CD14-positive monocyte (primary cell): Measurements from ENCODE around the gene TMPRSS11F. TPM values are rescaled to one million over a fixed set of nuclear protein-coding genes. Genes with fewer than 3 reads are reported as not detected.

Source experiments
- DNase-seq, 3 donors: peaks; one replicate each; pipeline ENCODE4 v3.0.0-alpha.2; 2011 to 2022
- H2AFZ ChIP-seq: 2 replicates; pipeline ENCODE4 v1.6.0; 2012; ENCODE audit warnings: mild to moderate bottlenecking, low read depth, low read length, inconsistent platforms; ENCODE audit not compliant: insufficient read depth, poor library complexity, severe bottlenecking
- H3K27ac ChIP-seq, 2 donors: 1 replicate in 1 of 2; 2 replicates in 1 of 2; pipeline ENCODE4 v1.5.1; 2012 to 2013; ENCODE audit warnings: low read length in 2 of 2, control low read depth in 1 of 2, inconsistent platforms in 1 of 2, low read depth in 1 of 2, mild to moderate bottlenecking in 1 of 2
- H3K27me3 ChIP-seq, 2 donors: one replicate each; pipeline versions ENCODE4 v1.6.0 to v1.6.1; 2011 to 2013; ENCODE audit warnings: low read length in 2 of 2; ENCODE audit not compliant: control insufficient read depth in 2 of 2, insufficient read depth in 2 of 2
- H3K36me3 ChIP-seq, 2 donors: replicated peaks in 1 of 2; 1 replicate in 1 of 2; 2 replicates in 1 of 2; pipeline versions ENCODE4 v1.5.1 to v1.6.1; 2012 to 2013; ENCODE audit warnings: low read length in 2 of 2, control low read depth in 1 of 2, inconsistent platforms in 1 of 2, mild to moderate bottlenecking in 1 of 2; ENCODE audit not compliant: insufficient read depth in 2 of 2, control insufficient read depth in 1 of 2
- H3K4me1 ChIP-seq, 2 donors: 1 replicate in 1 of 2; 2 replicates in 1 of 2; pipeline versions ENCODE4 v1.5.1 to v1.6.1; 2012 to 2013; ENCODE audit warnings: low read length in 2 of 2, control low read depth in 1 of 2, inconsistent platforms in 1 of 2, mild to moderate bottlenecking in 1 of 2, moderate library complexity in 1 of 2; ENCODE audit not compliant: insufficient read depth in 2 of 2, control insufficient read depth in 1 of 2
- H3K4me2 ChIP-seq: replicated peaks from 2 replicates; pipeline ENCODE3; 2012; ENCODE audit warnings: low read length, moderate library complexity, mild to moderate bottlenecking; ENCODE audit not compliant: poor library complexity, severe bottlenecking; ENCODE audit errors: extremely low read depth
- H3K4me3 ChIP-seq, 3 experiments: fragments of 200-600 bp in 1 of 3; sonication (generic) in 1 of 3; replicated peaks in 1 of 3; 1 replicate in 2 of 3; 2 replicates in 1 of 3; pipeline ENCODE4 v1.5.1; 2011 to 2013; ENCODE audit warnings: low read length in 3 of 3, mild to moderate bottlenecking in 3 of 3, control low read depth in 2 of 3, low read depth in 2 of 3, inconsistent platforms in 1 of 3, moderate library complexity in 1 of 3
- H3K79me2 ChIP-seq: 2 replicates; pipeline ENCODE4 v1.6.0; 2012; ENCODE audit warnings: mild to moderate bottlenecking, control low read depth, inconsistent platforms, low read length, moderate library complexity; ENCODE audit not compliant: insufficient read depth
- H3K9ac ChIP-seq: 2 replicates; pipeline ENCODE4 v1.6.0; 2017; ENCODE audit warnings: low read length, mild to moderate bottlenecking; ENCODE audit not compliant: insufficient read depth, poor library complexity, severe bottlenecking
- H3K9me3 ChIP-seq, 2 donors: replicated peaks in 1 of 2; 1 replicate in 1 of 2; 2 replicates in 1 of 2; pipeline versions ENCODE4 v1.5.1 to v1.6.1; 2012 to 2013; ENCODE audit warnings: low read length in 2 of 2, control low read depth in 1 of 2; ENCODE audit not compliant: control insufficient read depth in 1 of 2, insufficient read depth in 1 of 2
- H4K20me1 ChIP-seq: 2 replicates; pipeline ENCODE4 v1.6.0; 2012; ENCODE audit warnings: mild to moderate bottlenecking, low read length, control low read depth, moderate library complexity; ENCODE audit not compliant: insufficient read depth
- H3K27ac Mint-ChIP-seq, 7 donors: one replicate each; pipeline ENCODE4 v1.8.0; 2020; ENCODE audit warnings: mild to moderate bottlenecking in 7 of 7, mixed read lengths in 7 of 7, moderate library complexity in 6 of 7, inconsistent platforms in 2 of 7
- H3K27me3 Mint-ChIP-seq, 3 donors: one replicate each; pipeline ENCODE4 v1.8.0; 2021 to 2022; ENCODE audit warnings: low read depth in 3 of 3, mild to moderate bottlenecking in 3 of 3, mixed read lengths in 3 of 3, moderate library complexity in 3 of 3, inconsistent platforms in 1 of 3
- H3K36me3 Mint-ChIP-seq, 2 donors: one replicate each; pipeline ENCODE4 v1.8.0; 2020; ENCODE audit warnings: mixed read lengths in 2 of 2, inconsistent platforms in 1 of 2, mild to moderate bottlenecking in 1 of 2
- H3K4me1 Mint-ChIP-seq: one replicate; pipeline ENCODE4 v1.8.0; 2020; ENCODE audit warnings: mild to moderate bottlenecking, mixed read lengths
- H3K4me3 Mint-ChIP-seq, 2 donors: one replicate each; pipeline ENCODE4 v1.8.0; 2020; ENCODE audit warnings: mild to moderate bottlenecking in 2 of 2, mixed read lengths in 2 of 2, moderate library complexity in 1 of 2
- H3K9me3 Mint-ChIP-seq, 7 donors: one replicate each; pipeline ENCODE4 v1.8.0; 2020 to 2022; ENCODE audit warnings: mixed read lengths in 7 of 7, mild to moderate bottlenecking in 6 of 7, moderate library complexity in 6 of 7, inconsistent platforms in 2 of 7
- WGBS: methylation state at CpG from one replicate; pipeline ENCODE4 v1.1.5; 2013; ENCODE audit warnings: missing lambda C conversion rate; ENCODE audit not compliant: insufficient coverage; 5-methylcytosine and 5-hydroxymethylcytosine counted together
- intact Hi-C, 2 donors: fragments of 100-400 bp; cut with micrococcal nuclease; formaldehyde crosslinking; loops; one replicate each; pipeline versions ENCODE4 v1.15.0 to v1.15.1; 2023
- polyA plus RNA-seq, 3 donors: library from polyadenylated mRNA; depleted of rRNA in 1 of 3; unstranded in 2 of 3; stranded (reverse) in 1 of 3; fragments of 300-500 nt in 2 of 3; fragments of >200 nt in 1 of 3; fragmentation: Illumina TruSeq in 2 of 3; gene quantifications; 1 replicate in 2 of 3; 2 replicates in 1 of 3; pipeline ENCODE4 v1.2.3, GENCODE V29; 2012 to 2021
- TF ChIP-seq, protein P1 (sequence below): fragments of 200-600 bp; IDR thresholded peaks from one replicate; pipeline ENCODE4 v1.8.0; 2022; ENCODE audit warnings: antibody characterized with exemption, mild to moderate bottlenecking

Gene TMPRSS11F
- polyA plus RNA-seq, 3 donors: not detected

DNA sequence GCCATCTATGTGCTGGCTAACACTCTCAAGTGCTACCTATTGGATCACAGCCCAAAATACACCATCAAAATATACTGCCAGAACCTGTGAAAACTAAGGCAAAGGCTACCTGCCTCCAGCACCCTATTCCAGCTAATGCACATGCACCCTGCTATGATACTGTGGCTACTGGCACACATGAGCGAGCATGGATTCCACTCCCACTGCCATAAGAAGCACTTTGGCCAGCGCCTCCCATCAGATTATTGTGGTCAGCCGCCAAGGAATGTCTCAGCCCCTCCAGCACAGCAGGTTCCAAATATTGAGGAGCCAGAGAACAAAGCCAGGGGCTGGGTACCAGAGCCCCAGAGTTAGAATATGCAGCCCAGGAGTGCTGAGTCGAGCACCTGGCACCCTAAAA is 32.5 kb upstream of the TMPRSS11F start:
- Mint-ChIP-seq H3K36me3 (no peaks in the 10 kb centered on the region), H3K4me3 (no peak overlapping the region), H3K27ac (no peak overlapping the region), H3K27me3 (peaks cover 0 to 2% (median 2%) of the 10 kb centered on the region in 3 donors), H3K9me3 (peaks cover 0 to 3% (median 0%) of the 10 kb centered on the region in 7 donors), H3K4me1 (no peaks in the 10 kb centered on the region)
- no peaks in the 10 kb centered on the region for H4K20me1 ChIP-seq
- no peak for DNase-seq
- TF ChIP-seq, protein P1, sequence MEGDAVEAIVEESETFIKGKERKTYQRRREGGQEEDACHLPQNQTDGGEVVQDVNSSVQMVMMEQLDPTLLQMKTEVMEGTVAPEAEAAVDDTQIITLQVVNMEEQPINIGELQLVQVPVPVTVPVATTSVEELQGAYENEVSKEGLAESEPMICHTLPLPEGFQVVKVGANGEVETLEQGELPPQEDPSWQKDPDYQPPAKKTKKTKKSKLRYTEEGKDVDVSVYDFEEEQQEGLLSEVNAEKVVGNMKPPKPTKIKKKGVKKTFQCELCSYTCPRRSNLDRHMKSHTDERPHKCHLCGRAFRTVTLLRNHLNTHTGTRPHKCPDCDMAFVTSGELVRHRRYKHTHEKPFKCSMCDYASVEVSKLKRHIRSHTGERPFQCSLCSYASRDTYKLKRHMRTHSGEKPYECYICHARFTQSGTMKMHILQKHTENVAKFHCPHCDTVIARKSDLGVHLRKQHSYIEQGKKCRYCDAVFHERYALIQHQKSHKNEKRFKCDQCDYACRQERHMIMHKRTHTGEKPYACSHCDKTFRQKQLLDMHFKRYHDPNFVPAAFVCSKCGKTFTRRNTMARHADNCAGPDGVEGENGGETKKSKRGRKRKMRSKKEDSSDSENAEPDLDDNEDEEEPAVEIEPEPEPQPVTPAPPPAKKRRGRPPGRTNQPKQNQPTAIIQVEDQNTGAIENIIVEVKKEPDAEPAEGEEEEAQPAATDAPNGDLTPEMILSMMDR: no peak
- no peaks in the 10 kb centered on the region for H3K4me1 ChIP-seq
- no peak overlapping the region for H3K9ac ChIP-seq
- intact Hi-C loops: no loop called here
- no peaks in the 10 kb centered on the region for H3K27me3 ChIP-seq
- no peaks in the 10 kb centered on the region for H3K79me2 ChIP-seq
- 91% methylated on average over 4 of the region's 4 CpGs for WGBS
- H3K27ac ChIP-seq: no peak overlapping the region
- H3K4me2 ChIP-seq: no peak overlapping the region
- H3K9me3 ChIP-seq: no peaks in the 10 kb centered on the region
- no peak overlapping the region for H2AFZ ChIP-seq
- no peaks in the 10 kb centered on the region for H3K36me3 ChIP-seq
- H3K4me3 ChIP-seq: no peak overlapping the region

DNA sequence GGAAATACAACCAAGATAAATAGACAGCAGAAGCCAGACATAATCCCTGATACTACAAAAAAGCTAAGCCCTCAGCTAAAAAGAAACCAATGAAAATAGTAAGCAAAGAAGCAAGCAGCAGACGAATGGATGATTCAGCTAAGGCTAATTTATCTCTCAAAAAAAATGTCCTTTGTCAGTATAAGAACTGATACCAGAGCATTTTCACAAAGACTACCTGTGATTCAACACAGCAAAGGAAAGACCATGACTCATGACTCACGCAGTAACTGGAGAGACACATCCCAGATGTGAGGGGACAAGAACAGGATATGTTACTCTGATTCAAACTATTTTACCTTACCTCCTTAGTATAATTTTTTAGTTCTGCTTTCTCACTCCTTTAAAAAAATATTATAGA is 22.7 kb upstream of the TMPRSS11F start:
- no peak overlapping the region for H3K4me3 ChIP-seq
- no peak for DNase-seq
- Mint-ChIP-seq H3K4me1 (no peaks in the 10 kb centered on the region), H3K36me3 (no peaks in the 10 kb centered on the region), H3K27ac (no peak overlapping the region), H3K4me3 (no peak overlapping the region), H3K27me3 (peaks cover 0 to 2% (median 0%) of the 10 kb centered on the region in 3 donors), H3K9me3 (peaks cover 0 to 5% (median 2%) of the 10 kb centered on the region in 7 donors)
- intact Hi-C loops: no loop called here
- H3K79me2 ChIP-seq: no peaks in the 10 kb centered on the region
- H3K9ac ChIP-seq: no peak overlapping the region
- no peaks in the 10 kb centered on the region for H4K20me1 ChIP-seq
- TF ChIP-seq, protein P1: no peak
- peaks cover 0 to 4% of the 10 kb centered on the region in 2 donors for H3K9me3 ChIP-seq
- H3K27me3 ChIP-seq: no peaks in the 10 kb centered on the region
- no peak overlapping the region for H3K4me2 ChIP-seq
- no peaks in the 10 kb centered on the region for H3K36me3 ChIP-seq
- no peak overlapping the region for H3K27ac ChIP-seq
- WGBS: 100% methylated on average over 1 of the region's 2 CpGs
- no peaks in the 10 kb centered on the region for H3K4me1 ChIP-seq
- no peak overlapping the region for H2AFZ ChIP-seq
